Measurements from ENCODE around the gene SPIRE1. TPM values are rescaled to one million over a fixed set of nuclear protein-coding genes. Genes with fewer than 3 reads are reported as not detected.

SPIRE1 gene
- total RNA-seq, 2 donors from 2014 or later, result 1.9 to 2.3 TPM

- Mint-ChIP-seq H3K36me3 (no peaks in the 10 kb centered on the region), H3K27ac (no peak overlapping the region), H3K9me3 (no peaks in the 10 kb centered on the region)
- ATAC-seq (no peak), DNase-seq (ENCODE audit: low spot score in 2 of 2) (no peak)
Measured at GRCh38 chr18:12462242-12462641, 195.7 kb downstream of the SPIRE1 start.

DNA sequence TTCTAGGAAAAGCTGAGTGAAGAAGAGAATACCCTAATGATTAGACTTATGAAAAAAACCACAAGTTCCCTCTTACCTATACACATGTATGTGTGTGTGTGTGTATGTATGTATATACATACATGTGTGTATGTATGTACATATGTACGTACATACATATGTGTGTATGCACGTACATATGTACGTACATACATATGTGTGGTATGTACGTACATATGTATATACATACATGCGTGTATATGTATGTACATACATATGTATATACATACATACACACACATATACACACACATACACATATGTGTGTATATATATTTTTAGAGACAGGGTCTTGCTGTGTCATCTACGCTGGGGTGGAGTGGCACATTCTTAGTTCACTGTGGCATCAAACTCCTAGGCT, 196.6 kb downstream of the SPIRE1 start:
- Mint-ChIP-seq H3K27ac (no peak overlapping the region), H3K9me3 (no peaks in the 10 kb centered on the region), H3K36me3 (no peaks in the 10 kb centered on the region)
- ATAC-seq (no peak), DNase-seq (ENCODE audit: low spot score in 2 of 2) (no peak)

DNA sequence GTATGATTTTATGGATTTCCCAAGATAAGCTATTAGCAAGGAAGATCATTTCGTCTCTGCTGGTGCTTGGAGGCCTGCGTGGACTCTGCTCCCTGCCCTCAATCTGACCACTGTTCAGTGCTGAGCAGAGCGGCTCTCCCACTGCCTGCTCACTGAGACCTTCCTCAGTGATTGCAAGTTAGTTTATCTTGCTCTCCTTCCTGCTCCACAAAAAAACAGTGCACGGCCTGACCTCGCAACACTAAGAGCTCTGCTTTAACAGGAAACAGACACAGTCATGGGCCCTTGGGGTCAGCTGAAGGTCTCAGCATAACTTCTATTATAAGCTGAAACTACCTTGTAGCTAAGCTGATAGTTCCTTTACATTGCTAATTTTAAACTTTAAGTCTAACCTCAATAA, 197.0 kb downstream of the SPIRE1 start:
- DNase-seq (ENCODE audit: low spot score in 2 of 2) (no peak), ATAC-seq (no peak)
- Mint-ChIP-seq H3K36me3 (no peaks in the 10 kb centered on the region), H3K9me3 (no peaks in the 10 kb centered on the region), H3K27ac (no peak overlapping the region)

DNA sequence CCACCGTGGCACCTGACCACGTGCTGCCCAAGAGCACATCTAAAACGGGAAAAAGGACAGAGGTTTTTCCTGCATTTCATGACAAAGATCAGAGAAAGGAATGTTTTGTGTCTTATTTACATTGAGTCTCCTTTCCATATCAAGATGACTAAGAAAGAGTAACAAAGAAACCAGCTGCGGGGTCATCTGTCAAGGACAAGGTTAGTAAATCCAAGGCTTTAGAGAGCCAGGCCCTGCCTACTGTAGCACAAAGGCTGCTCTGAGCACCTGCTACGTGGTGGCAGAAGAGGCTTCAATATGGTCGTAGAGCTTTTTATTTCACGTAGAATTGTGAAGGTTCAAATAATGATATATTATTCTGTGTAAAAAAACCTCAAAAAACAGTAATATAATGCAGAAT, 199.1 kb downstream of the SPIRE1 start:
- Mint-ChIP-seq H3K27ac (no peak overlapping the region), H3K36me3 (no peaks in the 10 kb centered on the region), H3K9me3 (no peaks in the 10 kb centered on the region)
- no peak for ATAC-seq
- DNase-seq (ENCODE audit: low spot score in 2 of 2), result no peak

- ATAC-seq, result no peak
- no peaks in the 10 kb centered on the region for H3K36me3 Mint-ChIP-seq
- no peak for DNase-seq (ENCODE audit: low spot score in 2 of 2)
- no peaks in the 10 kb centered on the region for H3K9me3 Mint-ChIP-seq
- H3K27ac Mint-ChIP-seq, result no peak overlapping the region
Measured at GRCh38 chr18:12456441-12456840, 201.5 kb downstream of the SPIRE1 start.

DNA sequence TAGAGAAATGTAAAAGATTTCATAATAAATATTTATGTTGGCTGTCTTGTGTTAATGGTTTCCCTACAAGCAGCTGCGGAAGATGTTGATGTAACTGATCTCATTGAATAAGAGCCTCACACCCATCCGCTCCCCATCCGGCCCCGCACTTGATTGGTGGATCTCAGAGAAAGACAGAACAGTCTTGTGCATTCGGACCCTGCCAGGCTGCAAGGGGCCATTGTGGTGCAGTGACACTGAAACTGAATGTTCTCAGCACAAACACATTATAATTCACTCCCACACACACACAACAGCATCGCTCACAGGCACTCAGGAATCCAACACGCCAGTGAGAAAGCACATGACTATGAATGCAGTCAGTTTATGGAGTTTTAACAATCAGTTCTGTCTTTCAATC, 202.4 kb downstream of the SPIRE1 start:
- no peak for DNase-seq (ENCODE audit: low spot score in 2 of 2)
- H3K36me3 Mint-ChIP-seq, result no peaks in the 10 kb centered on the region
- H3K9me3 Mint-ChIP-seq, result no peaks in the 10 kb centered on the region
- no peak overlapping the region for H3K27ac Mint-ChIP-seq
- no peak for ATAC-seq

GRCh38 chr18:12452784-12453183, 205.1 kb downstream of the SPIRE1 start:
- H3K9me3 Mint-ChIP-seq, result no peaks in the 10 kb centered on the region
- DNase-seq (ENCODE audit: low spot score in 2 of 2), result no peak
- ATAC-seq, result no peak
- no peak overlapping the region for H3K27ac Mint-ChIP-seq
- no peaks in the 10 kb centered on the region for H3K36me3 Mint-ChIP-seq

GRCh38 chr18:12451428-12451827, 206.5 kb downstream of the SPIRE1 start:
- Mint-ChIP-seq H3K9me3 (no peaks in the 10 kb centered on the region), H3K36me3 (no peaks in the 10 kb centered on the region), H3K27ac (no peak overlapping the region)
- DNase-seq (ENCODE audit: low spot score in 2 of 2) (no peak), ATAC-seq (no peak)

- no peak for DNase-seq (ENCODE audit: low spot score in 2 of 2)
- Mint-ChIP-seq H3K27ac (no peak overlapping the region), H3K36me3 (no peaks in the 10 kb centered on the region), H3K9me3 (no peaks in the 10 kb centered on the region)
- no peak for ATAC-seq
Measured at GRCh38 chr18:12449051-12449785, 208.7 kb downstream of the SPIRE1 start.

DNA sequence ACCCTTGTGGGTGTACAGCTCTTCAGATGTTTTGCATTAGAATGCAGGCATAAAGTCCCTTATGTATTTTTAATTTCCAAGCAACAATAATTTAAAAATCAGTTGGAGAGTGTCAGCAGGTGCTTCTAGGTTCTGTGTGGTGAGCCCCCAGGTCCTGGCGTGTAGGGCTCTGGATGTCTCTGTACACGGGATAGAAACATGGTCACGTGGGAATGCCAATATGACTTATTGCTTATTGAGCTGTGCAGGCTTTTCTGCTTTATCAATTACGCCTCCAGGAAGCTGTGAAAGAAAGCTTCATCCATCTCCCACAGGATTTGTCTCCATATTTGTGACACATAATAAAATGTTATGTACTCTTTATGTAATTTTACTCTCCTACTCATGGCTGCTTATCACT, 212.4 kb downstream of the SPIRE1 start:
- Mint-ChIP-seq H3K9me3 (no peaks in the 10 kb centered on the region), H3K36me3 (no peaks in the 10 kb centered on the region), H3K27ac (no peak overlapping the region)

GRCh38 chr18:12443551-12443950, 214.4 kb downstream of the SPIRE1 start:
- no peak for ATAC-seq
- no peak overlapping the region for H3K27ac Mint-ChIP-seq
- DNase-seq (ENCODE audit: low spot score in 2 of 2), result no peak
- H3K36me3 Mint-ChIP-seq, result no peaks in the 10 kb centered on the region
- no peaks in the 10 kb centered on the region for H3K9me3 Mint-ChIP-seq

More for the DNA sequence above, 212.4 kb downstream of the SPIRE1 start:
- no peak for ATAC-seq
- no peak for DNase-seq (ENCODE audit: low spot score in 2 of 2)

DNA sequence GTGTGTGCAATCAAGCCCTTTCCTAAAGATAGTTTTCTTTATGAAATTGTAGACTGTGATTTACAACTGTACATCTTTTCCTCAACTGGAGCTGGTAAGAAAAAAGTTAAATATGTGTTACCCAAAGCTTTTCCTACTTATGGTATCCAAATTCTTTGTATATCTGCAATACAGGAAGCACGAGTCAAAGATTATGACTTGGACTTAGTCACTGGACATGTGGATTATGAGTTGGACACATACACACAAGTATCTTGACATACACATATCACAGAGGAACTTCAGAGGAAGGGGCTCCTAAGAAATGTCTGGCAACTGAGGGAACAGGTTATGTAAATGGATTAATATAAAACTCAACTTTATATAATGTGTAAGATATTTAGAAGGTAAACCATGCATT, 215.0 kb downstream of the SPIRE1 start:
- no peak overlapping the region for H3K27ac Mint-ChIP-seq
- no peaks in the 10 kb centered on the region for H3K9me3 Mint-ChIP-seq
- ATAC-seq (no peak), DNase-seq (ENCODE audit: low spot score in 2 of 2) (no peak)
- no peaks in the 10 kb centered on the region for H3K36me3 Mint-ChIP-seq

- Mint-ChIP-seq H3K9me3 (no peaks in the 10 kb centered on the region), H3K36me3 (no peaks in the 10 kb centered on the region), H3K27ac (no peak overlapping the region)
- DNase-seq (ENCODE audit: low spot score in 2 of 2) (no peak), ATAC-seq (no peak)
Measured at GRCh38 chr18:12441475-12442034, 216.4 kb downstream of the SPIRE1 start.

DNA sequence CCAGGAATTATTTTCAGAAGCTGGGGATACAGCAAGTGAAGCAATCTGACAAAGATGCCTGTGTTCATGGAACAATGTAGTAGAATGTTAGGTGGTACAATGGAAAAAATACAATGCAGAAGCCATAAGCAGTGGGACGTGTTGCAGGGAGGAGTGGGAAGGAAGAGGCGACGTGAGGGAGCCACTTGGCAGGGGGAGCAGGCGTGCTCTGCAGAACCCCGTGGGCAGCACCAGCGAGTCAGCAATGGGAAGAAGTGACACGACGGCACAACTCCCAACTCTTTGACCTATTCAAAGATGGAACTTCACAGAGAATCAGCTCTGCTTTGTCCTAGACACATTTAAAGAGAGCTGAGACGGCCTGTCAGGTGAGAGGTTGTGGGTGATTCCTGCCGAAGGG, 219.7 kb downstream of the SPIRE1 start:
- ATAC-seq (no peak), DNase-seq (ENCODE audit: low spot score in 2 of 2) (no peak)
- Mint-ChIP-seq H3K9me3 (no peaks in the 10 kb centered on the region), H3K36me3 (peaks cover 0 to 11% of the 10 kb centered on the region in 2 donors), H3K27ac (no peak overlapping the region)

DNA sequence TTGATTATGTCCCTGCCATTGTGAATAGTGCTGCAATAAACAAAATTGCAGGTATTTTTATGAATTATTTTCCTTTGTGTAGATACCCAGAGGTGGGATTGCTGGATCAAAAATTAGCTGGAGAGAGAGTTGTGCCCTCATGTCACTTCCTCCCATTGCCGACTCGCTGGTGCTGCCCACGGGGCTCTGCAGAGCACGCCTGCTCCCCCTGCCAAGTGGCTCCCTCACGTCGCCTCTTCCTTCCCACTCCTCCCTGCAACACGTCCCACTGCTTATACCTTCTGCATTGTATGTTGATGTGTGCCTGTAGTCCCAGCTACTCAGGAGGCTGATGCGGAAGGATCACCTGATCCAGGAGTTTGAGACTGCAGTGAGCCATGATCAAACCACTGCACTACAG, 222.0 kb downstream of the SPIRE1 start:
- Mint-ChIP-seq H3K36me3 (peaks cover 0 to 18% of the 10 kb centered on the region in 2 donors), H3K9me3 (no peaks in the 10 kb centered on the region), H3K27ac (no peak overlapping the region)
- DNase-seq (ENCODE audit: low spot score in 2 of 2) (no peak), ATAC-seq (no peak)

DNA sequence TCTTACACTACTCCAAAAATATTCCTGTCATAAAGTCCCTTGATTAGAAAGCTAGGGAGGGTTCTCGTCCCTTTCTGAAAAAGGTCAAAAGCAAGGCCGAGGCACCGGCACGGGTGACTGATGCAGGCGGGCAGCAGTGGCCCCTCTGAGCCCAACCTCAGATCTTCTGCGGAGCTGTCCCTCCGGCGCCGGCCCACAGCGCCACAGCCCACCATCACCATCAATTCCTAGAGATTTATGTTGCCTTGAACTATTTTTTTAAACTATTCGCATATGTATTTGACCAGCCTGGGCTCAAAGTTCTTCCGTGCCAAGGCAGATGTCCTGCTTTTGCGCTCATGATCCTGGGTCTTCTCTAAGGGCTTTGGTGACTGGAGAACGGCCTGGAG, 223.4 kb downstream of the SPIRE1 start:
- Mint-ChIP-seq H3K36me3 (peaks cover 0 to 18% of the 10 kb centered on the region in 2 donors), H3K27ac (no peak overlapping the region), H3K9me3 (no peaks in the 10 kb centered on the region)
- no peak for DNase-seq (ENCODE audit: low spot score in 2 of 2)
- no peak for ATAC-seq

GRCh38 chr18:12433829-12434540, 223.9 kb downstream of the SPIRE1 start:
- no peak for DNase-seq (ENCODE audit: low spot score in 2 of 2)
- Mint-ChIP-seq H3K9me3 (no peaks in the 10 kb centered on the region), H3K36me3 (peaks cover 0 to 18% of the 10 kb centered on the region in 2 donors), H3K27ac (no peak overlapping the region)
- ATAC-seq, result no peak

DNA sequence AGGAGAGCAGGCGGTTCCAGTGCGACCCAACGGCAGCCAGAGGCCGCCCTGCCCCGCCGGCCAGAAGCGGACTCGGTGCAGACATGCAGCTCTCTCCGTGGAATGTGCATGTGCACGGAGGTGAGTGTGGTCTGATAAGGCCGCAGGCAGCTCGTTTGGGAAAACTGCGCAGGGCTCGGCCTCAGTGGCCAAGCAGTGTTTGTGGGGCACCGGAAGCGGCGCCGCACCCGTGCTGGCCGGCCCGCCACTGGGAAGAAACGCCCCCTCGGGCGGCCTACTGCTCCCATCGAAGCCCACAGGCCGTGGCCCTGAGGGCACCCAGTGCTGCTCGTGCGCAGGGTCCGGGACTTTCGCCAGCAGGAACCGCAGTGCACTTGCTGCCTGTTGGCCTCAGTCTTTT, 225.0 kb downstream of the SPIRE1 start:
- no peak for ATAC-seq

More for the DNA sequence above, 225.0 kb downstream of the SPIRE1 start:
- no peak for DNase-seq (ENCODE audit: low spot score in 2 of 2)
- H3K9me3 Mint-ChIP-seq, result no peaks in the 10 kb centered on the region
- peaks cover 0 to 18% of the 10 kb centered on the region in 2 donors for H3K36me3 Mint-ChIP-seq
- H3K27ac Mint-ChIP-seq, result no peak overlapping the region
